Neural cell (in vitro differentiated cells): ENCODE results near the gene STK10. TPM values are rescaled to one million over a fixed set of nuclear protein-coding genes. Genes with fewer than 3 reads are reported as not detected.

Experiments
- H2AFZ ChIP-seq: fragments of 200-600, 300-800 bp; sonication (generic), shearing (Covaris generic); 2 replicates; pipeline ENCODE4 v1.6.0; 2014; ENCODE audit warnings: low read depth, mild to moderate bottlenecking, antibody characterized with exemption, low read length, moderate library complexity
- H3F3A ChIP-seq: fragments of 200-600 bp; shearing (Covaris generic); 2 replicates; pipeline ENCODE4 v1.6.1; 2016; ENCODE audit warnings: mild to moderate bottlenecking, moderate library complexity, mixed read lengths, antibody characterized with exemption, low read length; ENCODE audit not compliant: insufficient read depth, poor library complexity, severe bottlenecking
- H3K27ac ChIP-seq: fragments of 200-600, 300-800 bp; sonication (generic), shearing (Covaris generic); 2 replicates; pipeline ENCODE4 v1.5.1; 2014; ENCODE audit warnings: mild to moderate bottlenecking, low read length, moderate library complexity
- H3K27me3 ChIP-seq: fragments of 300-800, 200-600 bp; sonication (generic), shearing (Covaris generic); 2 replicates; pipeline ENCODE4 v1.6.0; 2014; ENCODE audit warnings: mild to moderate bottlenecking, low read depth, low read length, moderate library complexity; ENCODE audit not compliant: insufficient read depth
- H3K36me3 ChIP-seq: fragments of 300-800, 200-600 bp; sonication (generic), shearing (Covaris generic); 2 replicates; pipeline ENCODE4 v1.5.1; 2014; ENCODE audit warnings: mild to moderate bottlenecking, antibody characterized with exemption, low read length, moderate library complexity; ENCODE audit not compliant: insufficient read depth
- H3K4me2 ChIP-seq: fragments of 300-800, 200-600 bp; sonication (generic), shearing (Covaris generic); 2 replicates; pipeline ENCODE4 v1.6.0; 2014; ENCODE audit warnings: mild to moderate bottlenecking, low read length
- H3K4me3 ChIP-seq: fragments of 300-800, 200-600 bp; sonication (generic), shearing (Covaris generic); 2 replicates; pipeline ENCODE4 v1.5.1; 2014; ENCODE audit warnings: mild to moderate bottlenecking, low read length, moderate library complexity
- H3K79me2 ChIP-seq: fragments of 200-600 bp; shearing (Covaris generic); replicated peaks from 2 replicates; pipeline ENCODE4 v1.6.0; 2014; ENCODE audit warnings: mild to moderate bottlenecking, low read length, moderate library complexity; ENCODE audit not compliant: insufficient read depth
- H3K9ac ChIP-seq: fragments of 300-800, 200-600 bp; sonication (generic), shearing (Covaris generic); 2 replicates; pipeline ENCODE4 v1.6.1; 2016; ENCODE audit warnings: mild to moderate bottlenecking, low read length, mixed read lengths
- H3K9me2 ChIP-seq: fragments of 200-600 bp; shearing (Covaris generic); 2 replicates; pipeline ENCODE4 v1.6.1; 2016; ENCODE audit warnings: mild to moderate bottlenecking, low read length, mixed read lengths; ENCODE audit not compliant: insufficient read depth
- H3K9me3 ChIP-seq: fragments of 200-600, 300-800 bp; sonication (generic), shearing (Covaris generic); 2 replicates; pipeline ENCODE4 v1.6.1; 2016; ENCODE audit warnings: mild to moderate bottlenecking, mixed run types, low read length, moderate library complexity, mixed read lengths
- H4K20me1 ChIP-seq: fragments of 200-600 bp; shearing (Covaris generic); 2 replicates; pipeline ENCODE4 v1.6.1; 2016; ENCODE audit warnings: mild to moderate bottlenecking, mixed run types; ENCODE audit not compliant: insufficient read depth
- EP300 ChIP-seq: fragments of 450-650 bp; conservative IDR thresholded peaks from 2 replicates; pipeline ENCODE4 v1.6.1; 2014; ENCODE audit warnings: antibody characterized with exemption, mild to moderate bottlenecking, moderate library complexity; ENCODE audit not compliant: poor library complexity, severe bottlenecking
- EZH2 ChIP-seq: fragments of 200-600, 300-800 bp; shearing (Covaris generic), sonication (generic); IDR thresholded peaks from 2 replicates; pipeline ENCODE4 v1.6.1; 2014; ENCODE audit warnings: antibody characterized with exemption, low read length, borderline replicate concordance, mild to moderate bottlenecking; ENCODE audit not compliant: insufficient read depth, poor library complexity, severe bottlenecking
- MXI1 ChIP-seq: fragments of 450-650 bp; conservative IDR thresholded peaks from 2 replicates; pipeline ENCODE4 v1.6.1; 2014; ENCODE audit warnings: antibody characterized with exemption, mild to moderate bottlenecking; ENCODE audit not compliant: poor library complexity, severe bottlenecking
- POLR2AphosphoS5 ChIP-seq: IDR thresholded peaks from 2 replicates; pipeline ENCODE4 v1.6.1; 2012
- RAD21 ChIP-seq: fragments of 450-650 bp; conservative IDR thresholded peaks from 2 replicates; pipeline ENCODE4 v1.6.1; 2014; ENCODE audit warnings: antibody characterized with exemption, mild to moderate bottlenecking, moderate library complexity
- SMC3 ChIP-seq: fragments of 450-650 bp; conservative IDR thresholded peaks from 2 replicates; pipeline ENCODE4 v1.6.1; 2014; ENCODE audit warnings: antibody characterized with exemption, mild to moderate bottlenecking, moderate library complexity; ENCODE audit not compliant: poor library complexity
- TAF1 ChIP-seq: IDR thresholded peaks from 2 replicates; pipeline ENCODE4 v1.6.1; 2012; ENCODE audit warnings: low read depth
- polyA plus RNA-seq: library from polyadenylated mRNA; depleted of rRNA; stranded (reverse); fragments of >200 nt; gene quantifications from 2 replicates; pipeline ENCODE4 v1.2.3, GENCODE V29; 2014
- TF ChIP-seq, protein P1 (sequence below): IDR thresholded peaks from 2 replicates; pipeline ENCODE4 v1.6.1; 2012; ENCODE audit warnings: borderline replicate concordance
- TF ChIP-seq, protein P2 (sequence below): fragments of 450-650 bp; IDR thresholded peaks from 2 replicates; pipeline ENCODE4 v1.5.1; 2014; ENCODE audit warnings: antibody characterized with exemption, mild to moderate bottlenecking, moderate library complexity; ENCODE audit not compliant: poor library complexity, severe bottlenecking

The STK10 gene
- polyA plus RNA-seq, 1 donor from 2014 or later = 8.2 TPM

- no peak overlapping the region for H3K4me3 ChIP-seq
- no peak overlapping the region for H3K4me2 ChIP-seq
- no peaks in the 10 kb centered on the region for H3F3A ChIP-seq
These were observed 143.3 kb downstream of the STK10 start for GRCh38 chr5:172044631-172045314.

GRCh38 chr5:172043865-172044264, 144.2 kb downstream of the STK10 start:
- TF ChIP-seq POLR2AphosphoS5 (no peak), RAD21 (no peak), EZH2 (no peak), EP300 (no peak), SMC3 (no peak)
- TF ChIP-seq, protein P1, sequence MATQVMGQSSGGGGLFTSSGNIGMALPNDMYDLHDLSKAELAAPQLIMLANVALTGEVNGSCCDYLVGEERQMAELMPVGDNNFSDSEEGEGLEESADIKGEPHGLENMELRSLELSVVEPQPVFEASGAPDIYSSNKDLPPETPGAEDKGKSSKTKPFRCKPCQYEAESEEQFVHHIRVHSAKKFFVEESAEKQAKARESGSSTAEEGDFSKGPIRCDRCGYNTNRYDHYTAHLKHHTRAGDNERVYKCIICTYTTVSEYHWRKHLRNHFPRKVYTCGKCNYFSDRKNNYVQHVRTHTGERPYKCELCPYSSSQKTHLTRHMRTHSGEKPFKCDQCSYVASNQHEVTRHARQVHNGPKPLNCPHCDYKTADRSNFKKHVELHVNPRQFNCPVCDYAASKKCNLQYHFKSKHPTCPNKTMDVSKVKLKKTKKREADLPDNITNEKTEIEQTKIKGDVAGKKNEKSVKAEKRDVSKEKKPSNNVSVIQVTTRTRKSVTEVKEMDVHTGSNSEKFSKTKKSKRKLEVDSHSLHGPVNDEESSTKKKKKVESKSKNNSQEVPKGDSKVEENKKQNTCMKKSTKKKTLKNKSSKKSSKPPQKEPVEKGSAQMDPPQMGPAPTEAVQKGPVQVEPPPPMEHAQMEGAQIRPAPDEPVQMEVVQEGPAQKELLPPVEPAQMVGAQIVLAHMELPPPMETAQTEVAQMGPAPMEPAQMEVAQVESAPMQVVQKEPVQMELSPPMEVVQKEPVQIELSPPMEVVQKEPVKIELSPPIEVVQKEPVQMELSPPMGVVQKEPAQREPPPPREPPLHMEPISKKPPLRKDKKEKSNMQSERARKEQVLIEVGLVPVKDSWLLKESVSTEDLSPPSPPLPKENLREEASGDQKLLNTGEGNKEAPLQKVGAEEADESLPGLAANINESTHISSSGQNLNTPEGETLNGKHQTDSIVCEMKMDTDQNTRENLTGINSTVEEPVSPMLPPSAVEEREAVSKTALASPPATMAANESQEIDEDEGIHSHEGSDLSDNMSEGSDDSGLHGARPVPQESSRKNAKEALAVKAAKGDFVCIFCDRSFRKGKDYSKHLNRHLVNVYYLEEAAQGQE = no peak
- H3K79me2 ChIP-seq = no peaks in the 10 kb centered on the region
- H4K20me1 ChIP-seq = no peaks in the 10 kb centered on the region
- no peaks in the 10 kb centered on the region for H3K9me3 ChIP-seq
- H3K9me2 ChIP-seq = no peaks in the 10 kb centered on the region
- H2AFZ ChIP-seq = no peak overlapping the region
- H3K27ac ChIP-seq = no peak overlapping the region
- no peak overlapping the region for H3K4me3 ChIP-seq
- no peaks in the 10 kb centered on the region for H3K36me3 ChIP-seq
- no peak overlapping the region for H3K4me2 ChIP-seq
- no peak overlapping the region for H3K9ac ChIP-seq
- no peaks in the 10 kb centered on the region for H3K27me3 ChIP-seq
- no peaks in the 10 kb centered on the region for H3F3A ChIP-seq

More at GRCh38 chr5:172044631-172045314, 143.3 kb downstream of the STK10 start:
- Histone ChIP-seq H3K9ac (no peak overlapping the region), H2AFZ (no peak overlapping the region), H3K36me3 (no peaks in the 10 kb centered on the region), H3K9me2 (no peaks in the 10 kb centered on the region), H3K27me3 (no peaks in the 10 kb centered on the region), H3K27ac (no peak overlapping the region), H3K9me3 (no peaks in the 10 kb centered on the region), H4K20me1 (no peaks in the 10 kb centered on the region), H3K79me2 (no peaks in the 10 kb centered on the region)
- TF ChIP-seq TAF1 (no peak), RAD21 (no peak), POLR2AphosphoS5 (no peak), SMC3 (no peak), EZH2 (no peak), MXI1 (no peak), EP300 (no peak)
- TF ChIP-seq, protein P2, sequence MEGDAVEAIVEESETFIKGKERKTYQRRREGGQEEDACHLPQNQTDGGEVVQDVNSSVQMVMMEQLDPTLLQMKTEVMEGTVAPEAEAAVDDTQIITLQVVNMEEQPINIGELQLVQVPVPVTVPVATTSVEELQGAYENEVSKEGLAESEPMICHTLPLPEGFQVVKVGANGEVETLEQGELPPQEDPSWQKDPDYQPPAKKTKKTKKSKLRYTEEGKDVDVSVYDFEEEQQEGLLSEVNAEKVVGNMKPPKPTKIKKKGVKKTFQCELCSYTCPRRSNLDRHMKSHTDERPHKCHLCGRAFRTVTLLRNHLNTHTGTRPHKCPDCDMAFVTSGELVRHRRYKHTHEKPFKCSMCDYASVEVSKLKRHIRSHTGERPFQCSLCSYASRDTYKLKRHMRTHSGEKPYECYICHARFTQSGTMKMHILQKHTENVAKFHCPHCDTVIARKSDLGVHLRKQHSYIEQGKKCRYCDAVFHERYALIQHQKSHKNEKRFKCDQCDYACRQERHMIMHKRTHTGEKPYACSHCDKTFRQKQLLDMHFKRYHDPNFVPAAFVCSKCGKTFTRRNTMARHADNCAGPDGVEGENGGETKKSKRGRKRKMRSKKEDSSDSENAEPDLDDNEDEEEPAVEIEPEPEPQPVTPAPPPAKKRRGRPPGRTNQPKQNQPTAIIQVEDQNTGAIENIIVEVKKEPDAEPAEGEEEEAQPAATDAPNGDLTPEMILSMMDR = no peak
- TF ChIP-seq, protein P1 = no peak
